HepG2 (cell line): ENCODE data around the gene SLC22A7. TPM values are rescaled to one million over a fixed set of nuclear protein-coding genes. Genes with fewer than 3 reads are reported as not detected.
A peak's percentile ranks its signal among the peaks of the same experiment; 100 is the strongest.

Experiments used
- ARID5B ChIP-seq: IDR thresholded peaks from 2 replicates; pipeline ENCODE4 v1.4.0; 2020; ENCODE audit warnings: mild to moderate bottlenecking, missing genetic modification reagents
- ASH2L ChIP-seq: fragments of 300-600, 200-600 bp; sonication (generic); IDR thresholded peaks from 2 replicates; pipeline ENCODE4 v1.7.0; 2017; ENCODE audit warnings: low read depth, mild to moderate bottlenecking, moderate library complexity, mixed read lengths, low read length; ENCODE audit not compliant: insufficient read length
- BORCS8-MEF2B ChIP-seq: sonication (generic); formaldehyde crosslinking; IDR thresholded peaks from 2 replicates; pipeline ENCODE4 v1.8.0; 2022; ENCODE audit warnings: mild to moderate bottlenecking, missing genetic modification reagents
- ELF3 ChIP-seq: IDR thresholded peaks from 2 replicates; pipeline ENCODE4 v1.6.1; 2016; ENCODE audit warnings: missing genetic modification reagents, missing compliant biosample characterization
- ETV5 ChIP-seq: IDR thresholded peaks from 2 replicates; pipeline ENCODE4 v1.6.1; 2018; ENCODE audit warnings: missing biosample characterization, missing genetic modification reagents, inconsistent platforms, borderline replicate concordance
- FOXA3 ChIP-seq: IDR thresholded peaks from 2 replicates; pipeline ENCODE4 v1.6.1; 2016; ENCODE audit warnings: missing genetic modification reagents, missing compliant biosample characterization
- GTF3A ChIP-seq: sonication (generic); formaldehyde crosslinking; conservative IDR thresholded peaks from 2 replicates; pipeline ENCODE4 v1.4.0; 2020; ENCODE audit warnings: mild to moderate bottlenecking, missing genetic modification reagents
- HDAC2 ChIP-seq: sonication (generic); formaldehyde crosslinking; IDR thresholded peaks from 2 replicates; pipeline ENCODE4 v1.4.0; 2020; ENCODE audit warnings: missing genetic modification reagents
- HIC2 ChIP-seq: sonication (generic); formaldehyde crosslinking; IDR thresholded peaks from 2 replicates; pipeline ENCODE4 v1.9.0; 2022; ENCODE audit warnings: low read depth, missing genetic modification reagents
- HIVEP1 ChIP-seq: sonication (generic); formaldehyde crosslinking; IDR thresholded peaks from 2 replicates; pipeline ENCODE4 v1.4.0; 2020; ENCODE audit warnings: mild to moderate bottlenecking, missing genetic modification reagents
- HMG20A ChIP-seq: IDR thresholded peaks from 2 replicates; pipeline ENCODE4 v1.6.1; 2016; ENCODE audit warnings: borderline replicate concordance
- HMG20B ChIP-seq: conservative IDR thresholded peaks from 2 replicates; pipeline ENCODE4 v1.6.1; 2016; ENCODE audit warnings: missing genetic modification reagents, missing compliant biosample characterization
- HNF4G ChIP-seq, 2 experiments: sonication (generic) in 1 of 2; formaldehyde crosslinking in 1 of 2; IDR thresholded peaks; 2 replicates each; pipeline versions ENCODE4 v1.4.0 to v1.6.1; 2011 to 2020; ENCODE audit warnings: borderline replicate concordance in 2 of 2, low read depth in 2 of 2, mild to moderate bottlenecking in 2 of 2, low read length in 1 of 2, missing genetic modification reagents in 1 of 2, moderate library complexity in 1 of 2
- POGZ ChIP-seq: sonication (generic); formaldehyde crosslinking; IDR thresholded peaks from 2 replicates; pipeline ENCODE4 v1.4.0; 2020; ENCODE audit warnings: mild to moderate bottlenecking, missing genetic modification reagents
- SALL1 ChIP-seq: sonication (generic); formaldehyde crosslinking; IDR thresholded peaks from 2 replicates; pipeline ENCODE4 v1.8.0; 2022; ENCODE audit warnings: mild to moderate bottlenecking, missing genetic modification reagents
- SOX6 ChIP-seq, 2 experiments: fragments of 450-650 bp in 1 of 2; sonication (generic) in 1 of 2; formaldehyde crosslinking in 1 of 2; IDR thresholded peaks; 2 replicates each; pipeline versions ENCODE4 v1.4.0 to v1.6.1; 2017 to 2020; ENCODE audit warnings: antibody characterized with exemption in 1 of 2, mild to moderate bottlenecking in 1 of 2, missing genetic modification reagents in 1 of 2
- YY1 ChIP-seq: IDR thresholded peaks from 2 replicates; pipeline ENCODE4 v1.6.1; 2011; ENCODE audit warnings: low read length, low read depth, moderate library complexity, mild to moderate bottlenecking; ENCODE audit not compliant: insufficient read depth, insufficient replicate concordance
- ZBTB38 ChIP-seq: sonication (generic); formaldehyde crosslinking; IDR thresholded peaks from 2 replicates; pipeline ENCODE4 v1.5.1; 2020; ENCODE audit warnings: mild to moderate bottlenecking, missing genetic modification reagents
- ZFP62 ChIP-seq: sonication (generic); formaldehyde crosslinking; IDR thresholded peaks from 2 replicates; pipeline ENCODE4 v1.4.0; 2020; ENCODE audit warnings: missing genetic modification reagents
- ZNF335 ChIP-seq: sonication (generic); formaldehyde crosslinking; IDR thresholded peaks from 2 replicates; pipeline ENCODE4 v1.4.0; 2020; ENCODE audit warnings: missing genetic modification reagents
- ZNF451 ChIP-seq: sonication (generic); formaldehyde crosslinking; IDR thresholded peaks from 2 replicates; pipeline ENCODE4 v1.5.0; 2020; ENCODE audit warnings: mild to moderate bottlenecking, missing genetic modification reagents
- ZNF691 ChIP-seq: sonication (generic); formaldehyde crosslinking; IDR thresholded peaks from 2 replicates; pipeline ENCODE4 v1.4.0; 2020; ENCODE audit warnings: missing genetic modification reagents, low read depth, mild to moderate bottlenecking, borderline replicate concordance
- ZNF746 ChIP-seq: sonication (generic); formaldehyde crosslinking; IDR thresholded peaks from 2 replicates; pipeline ENCODE4 v1.8.0; 2022; ENCODE audit warnings: mild to moderate bottlenecking, missing genetic modification reagents
- ZNF776 ChIP-seq: sonication (generic); formaldehyde crosslinking; IDR thresholded peaks from 2 replicates; pipeline ENCODE4 v1.4.0; 2020; ENCODE audit warnings: mild to moderate bottlenecking, missing genetic modification reagents
- ZSCAN25 ChIP-seq: sonication (generic); formaldehyde crosslinking; IDR thresholded peaks from 2 replicates; pipeline ENCODE4 v1.8.0; 2022; ENCODE audit warnings: mild to moderate bottlenecking, missing genetic modification reagents
- polyA plus RNA-seq, 8 experiments: library from polyadenylated mRNA; depleted of rRNA in 3 of 8; stranded (reverse) in 7 of 8; unstranded in 1 of 8; fragments of >200 nt; fragmentation: Illumina TruSeq in 4 of 8; extraction: Trizol in 4 of 8; gene quantifications; 2 replicates each; pipeline versions ENCODE4 v1.2.1 to v1.2.3, GENCODE V29; 2011 to 2016; ENCODE audit warnings: low read depth in 4 of 8, missing spikeins in 1 of 8, mixed read lengths in 1 of 8; ENCODE audit not compliant: insufficient read depth in 1 of 8
- total RNA-seq, 5 experiments: library from RNA; depleted of rRNA; stranded (reverse); fragments of >200 nt; fragmentation: Illumina TruSeq; extraction: Trizol; gene quantifications; 2 replicates each; pipeline ENCODE4 v1.2.3, GENCODE V29; 2016; ENCODE audit warnings: low read depth in 1 of 5

The SLC22A7 gene
- total and polyA plus RNA-seq, 2 of the 13 experiments (the other 11 are each of a cell fraction or from before 2014, with no cell fraction given): 5.3 to 22.6 TPM

GRCh38 chr6:43265564-43265963 is 32.5 kb upstream of the SLC22A7 start (continued):
- TF ChIP-seq HIVEP1 (CRISPR knock-in tag): no peak
- TF ChIP-seq ZSCAN25 (CRISPR knock-in tag): peak; percentile 78
- TF ChIP-seq BORCS8-MEF2B (CRISPR knock-in tag): 0 out of 2 replicates have a peak, but pooled peaks have one; percentile 5
- TF ChIP-seq HDAC2 (CRISPR knock-in tag): peak; percentile 70; the same call in 1 of the 2 replicates
- TF ChIP-seq YY1: no peak
- TF ChIP-seq FOXA3 (CRISPR knock-in tag): peak; percentile 54; the same call in 1 of the 2 replicates
- 0 out of 2 replicates have a peak, but pooled peaks have one; percentile 14 for TF ChIP-seq POGZ
- TF ChIP-seq ZFP62: no peak
- TF ChIP-seq ZNF335 (CRISPR knock-in tag): no peak
- TF ChIP-seq ZNF746: 0 out of 2 replicates have a peak, but pooled peaks have one; percentile 26
- no peak for TF ChIP-seq ZNF451 (CRISPR knock-in tag)
- 0 out of 2 replicates have a peak, but pooled peaks have one; percentile 37 for TF ChIP-seq HMG20B (CRISPR knock-in tag)
- peak; percentile 40; the same call in 1 of the 2 replicates for TF ChIP-seq HMG20A (CRISPR knock-in tag)
- TF ChIP-seq ETV5 (CRISPR knock-in tag): peak; percentile 38; the same call in 1 of the 2 replicates
- no peak for TF ChIP-seq ZNF776 (CRISPR knock-in tag)
- TF ChIP-seq HNF4G (IDR thresholded peaks at IDR 0.05; ENCODE audit: borderline replicate concordance, low read depth, low read length): peak; percentile 46; the same call in 1 of the 2 replicates
- no peak for TF ChIP-seq HNF4G (CRISPR knock-in tag; IDR thresholded peaks at IDR 0.05; ENCODE audit: borderline replicate concordance, low read depth)
- TF ChIP-seq ZBTB38 (CRISPR knock-in tag): peak; percentile 83
- TF ChIP-seq SALL1 (CRISPR knock-in tag): peak; percentile 43; the same call in 1 of the 2 replicates
- TF ChIP-seq ARID5B: peak; percentile 31; the same call in 1 of the 2 replicates
- TF ChIP-seq GTF3A (CRISPR knock-in tag): no peak
- no peak for TF ChIP-seq ASH2L
- TF ChIP-seq ZNF691 (CRISPR knock-in tag): no peak
- 0 out of 2 replicates have a peak, but pooled peaks have one; percentile 21 for TF ChIP-seq ELF3
- no peak for TF ChIP-seq SOX6 (IDR thresholded peaks at IDR 0.05)
- peak; percentile 30; the same call in 1 of the 2 replicates for TF ChIP-seq SOX6 (CRISPR knock-in tag; IDR thresholded peaks at IDR 0.05)
- TF ChIP-seq HIC2 (CRISPR knock-in tag): peak; percentile 82
